Right lobe of liver (tissue), 6 donors: Measurements from ENCODE around the gene CD209. TPM values are rescaled to one million over a fixed set of nuclear protein-coding genes. Genes with fewer than 3 reads are reported as not detected.

Source experiments
- ATAC-seq, 4 donors: fragments of 200-7000 bp; cut with Tn5 transposase; one replicate each; pipeline ENCODE4 v1.9.1; 2020; ENCODE audit warnings: mild to moderate bottlenecking in 4 of 4, moderate library complexity in 4 of 4
- DNase-seq, 3 donors: peaks; one replicate each; pipeline ENCODE4 v3.0.0-alpha.2; 2020
- H3K27ac ChIP-seq, 3 donors: fragments of 200-600 bp; one replicate each; pipeline ENCODE4 v1.8.0; 2022
- H3K27me3 ChIP-seq, 2 donors: fragments of 200-600 bp; one replicate each; pipeline ENCODE4 v1.8.0; 2022
- H3K36me3 ChIP-seq, 4 donors: fragments of 200-600 bp; sonication (generic) in 1 of 4; one replicate each; pipeline versions ENCODE4 v1.5.1 to v1.8.0; 2017 to 2022; ENCODE audit warnings: control low read depth in 1 of 4
- H3K4me1 ChIP-seq, 4 donors: fragments of 200-600 bp; sonication (generic) in 1 of 4; one replicate each; pipeline versions ENCODE4 v1.5.1 to v1.8.0; 2017 to 2022; ENCODE audit warnings: control low read depth in 1 of 4
- H3K4me3 ChIP-seq, 3 donors: fragments of 200-600 bp; one replicate each; pipeline ENCODE4 v1.8.0; 2022
- H3K9me3 ChIP-seq, 4 donors: fragments of 200-600 bp; sonication (generic) in 1 of 4; one replicate each; pipeline versions ENCODE4 v1.5.1 to v1.8.0; 2017 to 2022; ENCODE audit warnings: control low read depth in 1 of 4
- CTCF ChIP-seq, 4 donors: fragments of 200-600 bp in 3 of 4; fragments of 450-650 bp in 1 of 4; IDR thresholded peaks; one replicate each; pipeline versions ENCODE4 v1.5.1 to v1.8.0; 2016 to 2022; ENCODE audit warnings: antibody characterized with exemption in 4 of 4, mild to moderate bottlenecking in 2 of 4
- POLR2A ChIP-seq: fragments of 450-650 bp; IDR thresholded peaks from one replicate; pipeline ENCODE4 v1.6.1; 2017; ENCODE audit warnings: antibody characterized with exemption, mild to moderate bottlenecking
- WGBS: methylation state at CpG from one replicate; pipeline ENCODE4 v1.1.6; 2018; ENCODE audit warnings: low coverage, low lambda C conversion rate; ENCODE audit not compliant: insufficient coverage; ENCODE audit errors: missing lambda C conversion rate; 5-methylcytosine and 5-hydroxymethylcytosine counted together
- intact Hi-C, 2 donors: fragments of 100-400 bp; cut with DNase I; formaldehyde crosslinking; loops; one replicate each; pipeline versions ENCODE4 v1.11.2 to v1.14.1; 2022
- total RNA-seq, 6 experiments: library from RNA; depleted of rRNA in 2 of 6; stranded (reverse); fragments of >200 nt in 2 of 6; fragmentation: NEBNext Ultra II Directional in 3 of 6; extraction: Animal tissue kit (Norgen Biotek cat#: 25700) in 3 of 6; gene quantifications; one replicate each; pipeline versions ENCODE4 v1.1.0 to v1.2.4, GENCODE V29; 2016 to 2023
- donor health status: DM: no; HTN: yes; CAD: no.
- donor health status: DM: no; HTN: no; CAD: no.
- donor health status: DM: no; HTN: no; CAD: no.
- donor health status: DM: no; HTN: yes; CAD: no.
- donor health status: DM: no; HTN: yes; CAD: no.

The CD209 gene
- total RNA-seq, 6 experiments from 2014 or later: 0.42 to 6.7 (median 2.8) TPM

GRCh38 chr19:7783991-7784423 lies 36.7 kb upstream of the CD209 start:
- Histone ChIP-seq H3K9me3 (no peaks in the 10 kb centered on the region), H3K36me3 (no peaks in the 10 kb centered on the region), H3K4me3 (no peak overlapping the region), H3K27me3 (no peaks in the 10 kb centered on the region), H3K27ac (no peak overlapping the region), H3K4me1 (no peaks in the 10 kb centered on the region)
- intact Hi-C loops: no loop called here
- DNase-seq (no peak), ATAC-seq (peak; percentile 29 to 78 (median 53))
- no peak for TF ChIP-seq CTCF (IDR thresholded peaks at IDR 0.05)
- no peak for TF ChIP-seq POLR2A
- WGBS: 12% methylated on average over 6 of the region's 8 CpGs

DNA sequence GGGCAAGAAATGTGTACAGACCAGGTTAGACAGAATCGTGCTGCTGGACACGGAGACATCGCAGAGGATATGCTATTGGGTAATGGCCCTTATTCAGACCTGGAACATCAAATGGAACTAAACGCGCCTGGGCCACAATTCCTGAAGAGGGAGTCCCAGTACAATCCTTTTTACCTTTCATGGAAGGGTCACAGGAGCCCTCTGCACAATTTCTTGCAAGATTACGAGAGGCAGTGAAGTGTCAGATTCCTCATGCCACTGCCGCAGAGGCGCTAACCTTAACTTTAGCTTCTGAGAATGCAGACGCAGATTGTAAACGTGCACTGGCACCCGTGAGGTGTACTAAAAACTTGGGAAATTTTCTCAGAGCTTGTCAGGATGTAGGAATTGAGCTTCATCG lies 33.8 kb upstream of the CD209 start:
- no peak for ATAC-seq
- intact Hi-C loops: no loop called here
- TF ChIP-seq CTCF (IDR thresholded peaks at IDR 0.05) (no peak), POLR2A (no peak)
- Histone ChIP-seq H3K36me3 (no peaks in the 10 kb centered on the region), H3K4me1 (no peaks in the 10 kb centered on the region), H3K27me3 (no peaks in the 10 kb centered on the region), H3K9me3 (no peaks in the 10 kb centered on the region), H3K4me3 (no peak overlapping the region), H3K27ac (no peak overlapping the region)
- DNase-seq: no peak
- 62% methylated on average over 11 of the region's 12 CpGs for WGBS

- H3K36me3 ChIP-seq: no peaks in the 10 kb centered on the region
- intact Hi-C loops: no loop called here
- ATAC-seq (peak in 3 of 4 donors; percentile 29 to 57 (median 51)), DNase-seq (no peak)
- H3K4me3 ChIP-seq: no peak overlapping the region
- TF ChIP-seq POLR2A (no peak), CTCF (IDR thresholded peaks at IDR 0.05) (no peak)
- H3K27me3 ChIP-seq: no peaks in the 10 kb centered on the region
- no peak overlapping the region for H3K27ac ChIP-seq
- H3K4me1 ChIP-seq: no peaks in the 10 kb centered on the region
- no peaks in the 10 kb centered on the region for H3K9me3 ChIP-seq
- WGBS: 51% methylated on average over 14 of the region's 26 CpGs
Measured at GRCh38 chr19:7779631-7780486, 32.5 kb upstream of the CD209 start.

- no peaks in the 10 kb centered on the region for H3K4me1 ChIP-seq
- ATAC-seq (peak in 3 of 4 donors; percentile 16 to 50 (median 17)), DNase-seq (no peak)
- no peaks in the 10 kb centered on the region for H3K27me3 ChIP-seq
- no peak for TF ChIP-seq CTCF (IDR thresholded peaks at IDR 0.05)
- intact Hi-C loops: no loop called here
- no peaks in the 10 kb centered on the region for H3K9me3 ChIP-seq
- no peaks in the 10 kb centered on the region for H3K36me3 ChIP-seq
- WGBS: 44% methylated on average over 5 of the region's 5 CpGs
- H3K4me3 ChIP-seq: no peak overlapping the region
- H3K27ac ChIP-seq: no peak overlapping the region
Measured at GRCh38 chr19:7778081-7778480, 30.7 kb upstream of the CD209 start.
